T-helper 17 cell (primary cell): ENCODE measurements around the gene DYNLT2. TPM values are rescaled to one million over a fixed set of nuclear protein-coding genes. Genes with fewer than 3 reads are reported as not detected.
"Not testable (repeated sequence)": the region's sequence is repeated elsewhere in the genome, so short reads cannot be mapped to it uniquely, and the experiment has no call there.

Experiments used
- ATAC-seq: fragments of 150-1000 bp; cut with Tn5 transposase; 2 replicates; pipeline ENCODE4 v1.10.0; 2021; ENCODE audit warnings: mild to moderate bottlenecking, moderate library complexity
- DNase-seq, 3 donors: peaks; one replicate each; pipeline versions ENCODE4 v3.0.0 to v3.0.0-alpha.2; 2020 to 2021
- H3K9me3 ChIP-seq: one replicate; pipeline ENCODE4 v1.7.0; 2013; ENCODE audit warnings: low read length, mild to moderate bottlenecking; ENCODE audit not compliant: control insufficient read depth, poor library complexity, severe bottlenecking
- H3K27ac Mint-ChIP-seq: one replicate; pipeline ENCODE4 v1.8.0; 2022; ENCODE audit warnings: mild to moderate bottlenecking, moderate library complexity, mixed read lengths
- H3K27me3 Mint-ChIP-seq: one replicate; pipeline ENCODE4 v1.8.0; 2022; ENCODE audit warnings: mixed read lengths
- H3K36me3 Mint-ChIP-seq: one replicate; pipeline ENCODE4 v1.8.0; 2022; ENCODE audit warnings: low read depth, mixed read lengths
- H3K4me1 Mint-ChIP-seq: one replicate; pipeline ENCODE4 v1.8.0; 2022; ENCODE audit warnings: mild to moderate bottlenecking, mixed read lengths
- H3K4me3 Mint-ChIP-seq: one replicate; pipeline ENCODE4 v1.8.0; 2022; ENCODE audit warnings: mild to moderate bottlenecking, moderate library complexity, mixed read lengths
- total RNA-seq, 4 donors: library from RNA in 2 of 4; stranded (reverse) in 2 of 4; gene quantifications; one replicate each; pipeline ENCODE4 v1.2.3 and lab custom pipeline; 2022 to 2026

Gene DYNLT2
- total RNA-seq, 2 donors from 2014 or later: 3.0 to 3.9 TPM

DNA sequence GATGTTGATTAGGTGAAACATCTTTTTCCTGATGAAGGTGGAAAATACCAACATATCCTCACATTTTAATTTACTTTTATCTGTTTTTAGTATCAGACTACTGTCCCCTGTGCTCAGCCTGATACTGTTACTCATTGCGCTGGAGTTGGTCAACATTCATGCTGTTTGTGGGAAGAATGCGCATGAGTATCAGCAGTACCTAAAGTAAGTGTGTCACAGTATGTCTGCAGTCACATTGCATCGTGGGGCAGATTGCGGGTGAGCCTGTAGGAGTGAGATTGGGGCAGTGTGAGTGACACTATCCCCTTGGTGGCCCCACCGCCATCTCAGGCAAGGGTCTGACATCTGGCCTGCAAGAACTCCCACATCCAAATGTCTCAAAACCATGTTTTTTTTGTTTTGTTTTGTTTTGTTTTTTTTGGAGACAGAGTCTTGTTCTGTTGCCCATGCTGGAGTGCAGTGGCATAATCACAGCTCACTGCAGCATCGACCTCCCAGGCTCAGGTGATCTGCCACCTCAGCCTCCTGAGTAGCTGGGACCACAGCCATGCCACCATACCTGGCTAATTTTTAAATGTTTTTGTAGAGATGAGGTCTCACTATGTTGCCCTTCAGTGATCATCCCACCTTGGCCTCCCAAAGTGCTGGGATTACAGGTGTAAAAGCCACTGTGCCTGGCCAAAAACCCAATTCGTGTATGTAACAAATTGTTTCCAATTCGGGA is 27.9 kb upstream of the DYNLT2 start:
- H3K9me3 ChIP-seq: no peaks in the 10 kb centered on the region
- Mint-ChIP-seq H3K27me3 (no peaks in the 10 kb centered on the region), H3K36me3 (no peaks in the 10 kb centered on the region), H3K27ac (no peak overlapping the region), H3K4me1 (no peaks in the 10 kb centered on the region), H3K4me3 (no peak overlapping the region)
- DNase-seq: no peak
- ATAC-seq: no peak

DNA sequence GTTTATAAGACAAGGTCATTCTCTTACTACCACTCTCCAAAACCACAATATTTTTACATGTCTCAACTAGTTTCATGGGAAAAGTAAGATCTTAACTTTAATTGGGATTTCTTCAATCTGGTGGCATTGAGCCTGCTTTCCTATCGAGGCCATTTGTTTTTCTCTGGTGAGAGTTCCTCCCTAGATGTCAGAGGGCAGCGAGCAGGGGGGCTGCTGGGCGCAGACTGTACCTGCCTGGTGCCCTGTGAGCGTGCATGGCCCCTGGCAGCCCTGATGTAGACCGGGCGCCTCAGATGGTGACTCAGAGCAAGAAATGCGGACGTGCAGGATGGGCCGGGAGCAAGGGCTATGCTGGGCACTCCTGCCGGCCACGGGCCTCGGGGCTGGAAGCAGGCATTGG is 27.3 kb upstream of the DYNLT2 start:
- H3K27me3 Mint-ChIP-seq: no peaks in the 10 kb centered on the region
- H3K4me1 Mint-ChIP-seq: no peaks in the 10 kb centered on the region
- no peaks in the 10 kb centered on the region for H3K9me3 ChIP-seq
- no peak overlapping the region for H3K27ac Mint-ChIP-seq
- ATAC-seq (no peak), DNase-seq (no peak)
- H3K4me3 Mint-ChIP-seq: no peak overlapping the region
- H3K36me3 Mint-ChIP-seq: no peaks in the 10 kb centered on the region

DNA sequence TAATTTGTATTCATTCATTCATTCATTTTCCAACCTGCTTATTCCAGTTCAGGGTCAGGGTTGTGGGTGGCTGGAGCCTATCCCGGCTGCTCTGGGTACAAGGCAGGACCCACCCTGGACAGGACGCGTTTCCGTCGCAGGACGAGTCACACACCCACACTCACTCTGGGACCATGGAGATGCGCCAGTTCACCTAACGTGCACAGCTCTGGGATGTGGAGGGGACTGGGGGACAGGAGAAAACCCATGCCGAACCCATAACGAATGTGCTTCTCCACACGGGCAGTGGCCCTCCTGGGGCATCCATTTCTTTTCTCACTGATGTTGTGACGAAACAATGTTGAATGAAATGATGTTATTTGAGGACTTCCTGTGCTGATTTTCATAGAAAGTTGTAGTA is 26.5 kb upstream of the DYNLT2 start:
- ATAC-seq: no peak
- no peaks in the 10 kb centered on the region for H3K4me1 Mint-ChIP-seq
- no peak overlapping the region for H3K27ac Mint-ChIP-seq
- no peak overlapping the region for H3K4me3 Mint-ChIP-seq
- H3K9me3 ChIP-seq: no peaks in the 10 kb centered on the region
- no peaks in the 10 kb centered on the region for H3K27me3 Mint-ChIP-seq
- DNase-seq: no peak
- H3K36me3 Mint-ChIP-seq: peaks cover 2% of the 10 kb centered on the region

DNA sequence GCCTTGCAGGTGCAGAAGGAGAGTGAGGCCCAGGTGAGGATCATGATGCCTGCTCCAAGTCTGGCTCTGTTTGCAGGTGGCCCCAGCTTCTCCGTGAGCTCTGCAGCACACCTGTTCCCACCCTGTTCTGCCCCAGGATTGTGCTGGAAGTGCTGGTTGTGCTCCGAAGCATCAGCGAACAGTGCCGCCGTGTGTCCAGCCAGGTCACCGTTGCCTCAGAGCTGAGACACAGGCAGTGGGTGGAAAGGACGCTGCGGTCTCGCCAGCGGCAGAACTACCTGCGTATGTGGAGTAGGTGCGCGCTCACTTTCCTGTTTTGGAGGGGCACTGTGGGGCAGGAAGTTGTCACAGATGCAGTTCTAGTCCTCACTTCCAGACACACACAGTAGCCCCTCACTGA is 25.0 kb upstream of the DYNLT2 start:
- no peak for ATAC-seq
- Mint-ChIP-seq H3K27ac (no peak overlapping the region), H3K27me3 (no peaks in the 10 kb centered on the region), H3K36me3 (peaks cover 2% of the 10 kb centered on the region), H3K4me1 (no peaks in the 10 kb centered on the region), H3K4me3 (no peak overlapping the region)
- no peaks in the 10 kb centered on the region for H3K9me3 ChIP-seq
- no peak for DNase-seq

DNA sequence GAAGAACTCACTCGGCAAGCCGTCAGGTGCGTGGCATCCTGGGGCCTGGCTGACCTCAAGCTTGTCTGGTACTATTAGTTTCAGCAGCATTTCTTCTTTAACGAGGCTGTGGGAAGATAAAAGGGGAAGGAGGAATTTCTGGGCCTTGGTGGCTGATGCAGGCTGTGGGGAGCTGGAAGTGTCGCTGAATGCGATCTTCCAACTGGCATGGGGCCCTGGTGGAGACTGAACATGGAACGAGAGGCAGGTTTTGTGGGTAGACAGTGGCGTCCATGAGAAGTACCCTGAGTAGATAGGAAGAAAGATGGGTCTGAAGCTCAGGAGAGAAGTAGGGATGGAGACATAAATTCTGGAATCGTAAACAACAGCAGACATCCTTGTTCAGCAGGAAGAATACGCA is 23.9 kb upstream of the DYNLT2 start:
- Mint-ChIP-seq H3K36me3 (peaks cover 2% of the 10 kb centered on the region), H3K27ac (no peak overlapping the region)

DNA sequence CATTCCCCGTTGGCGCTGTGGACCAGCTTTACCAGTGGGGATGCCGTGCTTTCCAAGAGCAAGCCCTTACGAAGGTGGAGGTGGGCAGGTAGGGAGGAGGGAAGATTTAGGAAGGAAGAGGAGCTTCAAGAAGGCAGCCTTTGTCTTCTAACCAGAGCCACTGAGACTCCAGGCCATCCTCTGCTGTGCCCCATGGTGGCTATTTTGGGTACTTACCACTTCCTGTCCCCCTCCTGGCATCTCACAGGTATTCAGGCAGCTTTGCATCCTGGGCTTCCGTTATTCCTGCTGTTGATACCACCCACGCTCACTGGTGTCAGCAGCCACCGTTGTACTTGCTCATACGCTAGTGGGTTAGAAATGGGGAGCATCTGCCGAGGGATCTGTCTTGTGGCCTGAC is 23.0 kb upstream of the DYNLT2 start:
- ATAC-seq (no peak), DNase-seq (no peak)
- H3K27me3 Mint-ChIP-seq: no peaks in the 10 kb centered on the region
- H3K27ac Mint-ChIP-seq: no peak overlapping the region
- H3K4me3 Mint-ChIP-seq: no peak overlapping the region
- no peaks in the 10 kb centered on the region for H3K9me3 ChIP-seq
- peaks cover 2% of the 10 kb centered on the region for H3K36me3 Mint-ChIP-seq
- H3K4me1 Mint-ChIP-seq: no peaks in the 10 kb centered on the region

More for the DNA sequence above, 23.9 kb upstream of the DYNLT2 start:
- Mint-ChIP-seq H3K27me3 (no peaks in the 10 kb centered on the region), H3K4me1 (no peaks in the 10 kb centered on the region), H3K4me3 (no peak overlapping the region)
- no peak for DNase-seq
- no peaks in the 10 kb centered on the region for H3K9me3 ChIP-seq
- ATAC-seq: no peak

DNA sequence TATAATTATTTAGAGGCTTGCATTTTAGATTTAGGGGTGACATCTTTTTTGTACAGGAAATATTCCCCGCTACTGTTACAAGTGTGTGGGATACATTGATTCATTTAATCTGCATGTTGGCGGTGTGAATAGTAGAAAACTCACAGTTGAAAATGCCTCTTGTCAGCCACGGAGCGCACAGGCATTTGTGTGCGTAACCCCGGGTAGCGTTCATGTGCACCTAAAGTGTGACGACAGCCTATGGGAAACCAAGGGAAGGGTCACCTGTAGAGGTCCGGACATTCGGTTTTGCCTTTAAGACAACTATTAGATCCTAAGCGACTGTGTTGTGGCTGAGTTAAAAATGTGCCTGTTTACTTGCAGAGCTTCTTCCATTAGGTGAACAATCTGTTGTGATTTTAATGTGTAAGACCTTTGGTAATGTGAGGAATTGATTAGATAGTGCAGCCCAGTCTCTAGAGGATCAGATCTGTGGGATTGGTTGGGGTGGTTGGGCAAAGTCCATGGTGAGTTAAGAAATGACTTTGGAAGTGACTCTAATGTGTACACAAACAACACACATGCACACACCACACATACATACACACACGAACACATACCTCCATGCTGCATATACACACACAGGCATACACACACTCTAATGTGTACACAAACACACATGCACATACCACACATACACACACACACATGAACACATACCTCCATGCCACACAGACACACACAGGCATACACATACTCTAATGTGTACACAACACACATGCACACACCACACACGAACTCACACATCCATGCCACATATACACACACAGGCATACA is 15.8 kb upstream of the DYNLT2 start:
- Mint-ChIP-seq H3K4me3 (no peak overlapping the region), H3K4me1 (peaks cover 7% of the 10 kb centered on the region), H3K36me3 (peaks cover 5% of the 10 kb centered on the region), H3K27ac (no peak overlapping the region), H3K27me3 (no peaks in the 10 kb centered on the region)
- no peak for ATAC-seq
- no peaks in the 10 kb centered on the region for H3K9me3 ChIP-seq
- DNase-seq: no peak

DNA sequence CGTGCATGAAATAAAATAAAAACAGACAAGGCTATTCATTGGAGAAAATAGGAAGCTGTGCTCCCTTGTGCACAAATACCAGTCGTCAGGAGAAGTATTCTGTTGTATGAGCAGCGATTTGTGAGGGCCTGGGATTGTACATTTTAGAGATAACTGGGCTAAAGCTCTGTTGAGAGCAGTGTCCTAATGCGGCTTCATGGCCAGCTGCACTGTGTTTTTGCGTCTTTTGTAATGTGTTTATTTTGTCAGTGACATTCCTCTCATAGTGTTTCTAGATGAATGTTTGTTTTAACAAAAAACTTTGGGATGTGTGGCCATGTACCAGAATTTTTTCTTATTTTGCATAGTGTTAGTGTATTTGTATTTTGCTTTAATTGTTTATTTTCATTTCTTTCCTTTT is 14.9 kb upstream of the DYNLT2 start:
- H3K36me3 Mint-ChIP-seq: peaks cover 5% of the 10 kb centered on the region
- peaks cover 7% of the 10 kb centered on the region for H3K4me1 Mint-ChIP-seq
- ATAC-seq (no peak), DNase-seq (no peak)
- no peaks in the 10 kb centered on the region for H3K9me3 ChIP-seq
- H3K4me3 Mint-ChIP-seq: no peak overlapping the region
- H3K27me3 Mint-ChIP-seq: no peaks in the 10 kb centered on the region
- no peak overlapping the region for H3K27ac Mint-ChIP-seq

DNA sequence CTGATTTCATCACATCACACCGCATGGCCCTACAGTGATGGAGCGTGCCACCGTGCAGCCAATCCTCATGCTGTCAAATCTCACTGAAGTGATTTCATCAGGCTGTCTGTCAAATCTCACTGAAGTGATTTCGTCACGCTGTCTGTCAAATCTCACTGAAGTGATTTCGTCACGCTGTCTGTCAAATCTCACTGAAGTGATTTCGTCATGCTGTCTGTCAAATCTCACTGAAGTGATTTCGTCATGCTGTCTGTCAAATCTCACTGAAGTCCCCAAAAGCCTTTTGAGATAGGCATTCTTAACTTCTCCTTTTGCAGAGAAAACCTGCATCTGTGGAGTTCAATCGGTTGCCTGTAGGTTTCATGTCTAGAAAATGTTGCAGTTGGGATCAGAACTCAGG is 14.4 kb upstream of the DYNLT2 start:
- not testable (repeated sequence) for H3K9me3 ChIP-seq, DNase-seq, H3K36me3 Mint-ChIP-seq, H3K27me3 Mint-ChIP-seq, ATAC-seq, H3K4me3 Mint-ChIP-seq, H3K27ac Mint-ChIP-seq, H3K4me1 Mint-ChIP-seq

DNA sequence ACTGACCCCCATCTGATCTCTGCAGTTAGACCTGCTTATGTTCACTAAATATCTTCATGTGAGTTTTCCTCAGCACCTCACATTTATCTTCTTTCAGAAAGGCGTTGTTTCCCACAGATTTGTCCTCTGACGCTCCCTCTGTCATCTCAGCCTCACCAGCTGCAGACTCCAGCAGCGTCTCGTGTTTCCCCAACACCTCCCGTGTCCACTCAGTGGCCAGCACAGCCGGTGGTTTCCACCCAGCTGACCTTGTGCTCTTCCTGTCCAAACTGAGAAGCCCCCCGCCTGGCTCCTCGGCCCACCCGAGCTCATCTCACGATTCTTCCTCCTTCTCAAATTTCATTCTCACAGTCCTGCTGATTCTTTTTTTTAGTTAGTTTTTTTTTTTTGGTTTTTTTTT is 12.5 kb upstream of the DYNLT2 start:
- ATAC-seq (no peak), DNase-seq (no peak)
- H3K9me3 ChIP-seq: no peaks in the 10 kb centered on the region
- no peak overlapping the region for H3K4me3 Mint-ChIP-seq
- no peak overlapping the region for H3K27ac Mint-ChIP-seq
- H3K4me1 Mint-ChIP-seq: peaks cover 7% of the 10 kb centered on the region
- H3K27me3 Mint-ChIP-seq: no peaks in the 10 kb centered on the region
- H3K36me3 Mint-ChIP-seq: peaks cover 5% of the 10 kb centered on the region

DNA sequence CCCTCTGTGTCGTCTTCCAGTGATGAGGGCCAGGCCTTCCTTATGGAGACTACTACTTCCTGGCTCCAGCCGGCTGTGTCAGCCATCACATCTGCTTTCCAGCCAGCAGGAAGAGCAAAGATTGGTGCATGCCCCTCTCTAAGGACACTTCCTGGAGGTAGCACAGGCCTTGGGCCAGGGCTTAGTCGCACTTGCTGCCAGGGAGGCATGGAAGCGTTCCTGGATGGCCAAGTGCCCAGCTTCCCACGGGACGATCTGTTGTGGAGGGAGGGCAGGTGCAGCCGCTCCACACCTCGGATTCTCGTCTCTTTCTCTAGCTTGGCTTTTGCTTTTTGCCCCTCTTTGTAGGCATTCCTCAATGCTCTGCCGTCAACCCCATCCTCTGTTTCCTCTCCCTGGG is 11.9 kb upstream of the DYNLT2 start:
- Mint-ChIP-seq H3K36me3 (peaks cover 5% of the 10 kb centered on the region), H3K27ac (no peak overlapping the region), H3K27me3 (no peaks in the 10 kb centered on the region), H3K4me1 (peaks cover 7% of the 10 kb centered on the region), H3K4me3 (no peak overlapping the region)
- ATAC-seq (no peak), DNase-seq (no peak)
- no peaks in the 10 kb centered on the region for H3K9me3 ChIP-seq

DNA sequence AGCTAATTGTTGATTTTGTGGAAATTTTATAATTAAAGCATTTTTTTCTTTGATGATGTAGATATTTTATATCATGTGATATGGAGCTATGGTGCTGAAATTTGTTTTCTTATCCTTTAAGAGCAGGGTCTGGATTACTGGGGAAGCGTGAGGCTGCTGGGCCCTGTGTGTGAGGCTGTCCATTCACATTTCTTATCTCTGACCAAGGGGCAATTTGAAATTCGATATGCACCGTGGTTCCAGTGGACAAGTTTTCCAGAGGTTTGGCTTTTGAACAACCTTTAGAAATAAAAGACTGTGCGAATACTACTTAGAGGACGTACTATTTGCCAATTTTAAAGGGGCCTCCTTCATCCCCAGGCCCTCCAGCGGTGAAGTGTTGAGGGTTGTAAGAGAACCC is 3.8 kb upstream of the DYNLT2 start:
- DNase-seq (no peak), ATAC-seq (no peak)
- Mint-ChIP-seq H3K4me1 (peaks cover 25% of the 10 kb centered on the region), H3K27ac (no peak overlapping the region), H3K27me3 (no peaks in the 10 kb centered on the region), H3K36me3 (peaks cover 9% of the 10 kb centered on the region), H3K4me3 (no peak overlapping the region)
- no peaks in the 10 kb centered on the region for H3K9me3 ChIP-seq

DNA sequence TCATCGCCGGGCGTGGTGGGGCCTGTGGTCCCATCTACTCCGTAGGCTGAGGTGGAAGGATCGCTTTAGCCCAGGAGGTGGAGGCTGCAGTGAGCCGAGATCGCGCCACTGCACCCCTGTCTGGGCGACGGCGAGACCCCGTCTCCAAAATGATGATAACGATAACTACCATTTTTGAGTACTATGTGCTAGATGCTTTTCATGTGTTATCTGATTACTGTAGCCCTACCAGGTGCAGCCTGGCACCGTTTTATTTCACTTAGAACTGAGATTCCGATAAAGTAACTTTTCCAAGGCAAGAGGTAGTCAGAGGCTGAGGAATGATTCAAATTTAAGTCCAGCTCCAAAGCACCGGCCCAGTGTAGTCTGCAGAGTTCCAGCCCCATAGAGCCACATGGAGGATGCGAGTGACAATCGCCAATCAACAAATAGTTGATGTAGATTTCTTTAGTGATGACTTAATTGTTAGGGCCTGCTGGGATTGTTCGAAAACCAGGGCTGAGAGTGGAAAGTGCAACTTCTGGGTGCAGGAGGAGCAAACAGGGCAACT is 777 bp upstream of the DYNLT2 start:
- no peak for DNase-seq
- Mint-ChIP-seq H3K36me3 (peaks cover 5% of the 10 kb centered on the region), H3K4me3 (peak overlapping the region; percentile 98), H3K27ac (peak overlapping the region; percentile 99), H3K4me1 (peaks cover 26% of the 10 kb centered on the region), H3K27me3 (no peaks in the 10 kb centered on the region)
- H3K9me3 ChIP-seq: no peaks in the 10 kb centered on the region
- ATAC-seq: peak; percentile 35
